Muscle of leg (tissue), 11 donors: Measurements from ENCODE around the gene RPP25L. TPM values are rescaled to one million over a fixed set of nuclear protein-coding genes. Genes with fewer than 3 reads are reported as not detected.

ENCODE experiments used
- DNase-seq: peaks from one replicate; pipeline ENCODE4 v3.0.0; 2013
- H3K27ac ChIP-seq: one replicate; pipeline ENCODE4 v1.5.1; 2013; ENCODE audit warnings: mild to moderate bottlenecking, low read length, control low read depth
- H3K27me3 ChIP-seq: one replicate; pipeline ENCODE4 v1.6.1; 2013; ENCODE audit warnings: low read length; ENCODE audit not compliant: control insufficient read depth, insufficient read depth
- H3K36me3 ChIP-seq: one replicate; pipeline ENCODE4 v1.6.1; 2013; ENCODE audit warnings: low read length; ENCODE audit not compliant: control insufficient read depth, insufficient read depth
- H3K4me1 ChIP-seq: one replicate; pipeline ENCODE4 v1.6.1; 2013; ENCODE audit warnings: low read length; ENCODE audit not compliant: control insufficient read depth, insufficient read depth
- H3K4me3 ChIP-seq: one replicate; pipeline ENCODE4 v1.5.1; 2013; ENCODE audit warnings: low read length, control low read depth
- H3K9me3 ChIP-seq: replicated peaks from 2 replicates; pipeline ENCODE4 v1.6.1; 2013; ENCODE audit warnings: low read depth, low read length; ENCODE audit not compliant: control insufficient read depth
- WGBS: methylation state at CpG from one replicate; pipeline ENCODE4 v1.1.5; 2013; ENCODE audit warnings: missing lambda C conversion rate; ENCODE audit not compliant: insufficient coverage; 5-methylcytosine and 5-hydroxymethylcytosine counted together
- polyA plus RNA-seq, 8 donors: library from polyadenylated mRNA; unstranded; fragments of 120-200 nt; gene quantifications; one replicate each; pipeline versions ENCODE4 v1.2.1 to v1.2.3, GENCODE V29; 2013; ENCODE audit warnings: inconsistent platforms in 1 of 8, low replicate concordance in 1 of 8; ENCODE audit not compliant: insufficient read length in 8 of 8, insufficient read depth in 1 of 8
- total RNA-seq: library from RNA; stranded (reverse); fragments of 120-200 nt; gene quantifications from one replicate; pipeline ENCODE4 v1.2.4, GENCODE V29; 2013

Gene RPP25L
- total and polyA plus RNA-seq, 9 donors: 20.4 to 26.1 (median 22.1) TPM

DNA sequence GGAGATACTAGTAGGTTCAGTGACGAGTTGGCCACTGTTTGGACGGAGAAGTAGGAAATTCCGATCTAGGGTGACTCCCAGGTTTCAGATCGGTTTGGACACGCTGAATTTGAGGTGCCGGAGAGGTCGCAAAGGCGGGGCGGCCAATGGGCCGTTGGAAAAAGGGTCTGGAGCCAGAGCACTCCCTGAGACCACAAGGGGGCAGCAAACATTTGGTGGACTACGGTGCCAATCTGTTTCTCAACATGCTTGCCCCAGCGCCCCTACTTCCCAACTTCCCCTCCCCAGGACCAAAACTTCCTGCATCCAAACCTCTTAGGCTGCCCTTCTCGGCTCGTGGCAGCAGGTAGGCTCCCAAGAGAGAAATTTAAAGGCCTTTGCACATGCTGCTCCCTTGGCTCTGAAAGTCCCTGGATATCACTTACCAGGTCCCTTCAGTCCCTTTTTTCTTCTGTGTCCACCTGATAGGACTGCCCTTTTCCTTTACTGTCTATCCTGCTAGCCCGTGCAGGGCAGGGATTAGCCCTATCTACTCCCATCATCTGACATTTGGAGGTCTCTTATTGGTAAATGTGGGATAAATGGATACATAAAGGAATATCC, 992 bp upstream of the RPP25L start:
- H3K27me3 ChIP-seq: no peaks in the 10 kb centered on the region
- DNase-seq: peak; percentile 89
- 1% methylated on average over 13 of the region's 15 CpGs for WGBS
- H3K27ac ChIP-seq: peak overlapping the region; percentile 84
- H3K9me3 ChIP-seq: no peaks in the 10 kb centered on the region
- H3K4me1 ChIP-seq: peaks cover 23% of the 10 kb centered on the region
- H3K4me3 ChIP-seq: peak overlapping the region; percentile 79
- peaks cover 37% of the 10 kb centered on the region for H3K36me3 ChIP-seq

DNA sequence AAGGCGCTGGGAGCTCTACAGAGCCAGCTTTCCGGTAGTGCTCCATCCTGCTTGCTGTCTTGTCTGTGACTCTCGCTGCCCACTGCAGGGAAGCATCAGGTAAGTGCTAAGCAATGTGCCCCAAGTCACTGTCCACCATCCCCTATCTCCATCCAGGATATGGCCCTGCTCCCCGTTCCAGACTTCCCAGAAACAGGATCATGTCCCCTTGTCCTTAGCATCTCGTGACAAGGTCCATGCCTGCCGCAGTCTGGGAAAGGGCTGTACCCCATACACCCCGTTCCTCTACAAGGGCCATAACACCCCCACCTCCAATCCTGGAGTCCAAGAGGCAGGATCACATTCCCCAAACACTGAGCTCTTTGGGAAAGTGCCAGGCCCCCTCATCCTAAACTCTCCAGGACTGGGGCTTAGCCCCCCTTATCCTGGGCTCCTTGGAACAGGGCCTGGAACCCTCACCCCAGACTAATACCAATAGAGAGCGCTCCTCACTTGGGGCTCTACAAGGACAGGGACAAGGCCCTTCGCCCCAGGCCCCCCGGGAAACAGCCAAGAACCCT, 566 bp downstream of the RPP25L start:
- H3K27ac ChIP-seq: peak overlapping the region; percentile 80
- no peaks in the 10 kb centered on the region for H3K27me3 ChIP-seq
- WGBS: 37% methylated on average over 10 of the region's 10 CpGs
- H3K36me3 ChIP-seq: peaks cover 21% of the 10 kb centered on the region
- no peaks in the 10 kb centered on the region for H3K9me3 ChIP-seq
- H3K4me1 ChIP-seq: peaks cover 23% of the 10 kb centered on the region
- peak overlapping the region; percentile 79 for H3K4me3 ChIP-seq
- DNase-seq: peak; percentile 50

DNA sequence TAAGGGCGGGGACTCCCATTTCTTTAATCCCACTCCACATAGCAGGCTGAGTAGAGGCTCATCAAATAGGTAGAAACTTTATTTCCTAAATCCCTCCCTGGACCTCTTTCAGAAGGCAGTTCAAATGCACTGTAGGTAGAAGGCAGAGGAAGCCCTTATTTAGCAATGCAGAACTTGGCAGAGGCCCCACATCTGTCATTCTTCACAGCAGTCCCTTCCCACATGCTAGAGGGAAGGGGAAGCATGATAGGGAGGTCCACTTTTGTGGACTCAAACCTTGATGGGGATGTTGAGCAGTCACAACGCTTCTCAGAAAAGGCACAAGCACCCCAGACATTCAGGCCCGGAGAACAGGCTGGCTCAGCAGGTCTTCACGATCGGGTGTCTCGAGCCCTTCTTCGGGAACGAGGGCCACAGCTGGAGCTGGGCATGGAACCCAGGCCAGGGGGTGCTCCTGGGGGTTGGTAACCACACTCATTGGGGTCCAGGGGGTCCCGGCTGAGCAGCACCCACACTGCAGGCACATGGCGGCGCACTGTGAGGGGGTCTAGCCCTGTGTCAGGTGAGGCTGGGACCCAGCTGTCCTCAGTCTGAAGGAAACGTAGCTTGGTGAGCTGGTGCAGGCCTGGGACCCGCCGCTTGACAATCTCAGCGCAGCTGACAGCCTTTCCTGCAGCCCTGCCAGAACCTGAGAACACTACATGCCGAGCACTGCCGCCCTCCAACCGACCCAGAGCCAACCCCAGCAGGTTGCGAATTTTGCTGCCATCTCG, 1.3 kb downstream of the RPP25L start:
- WGBS: 90% methylated on average over 19 of the region's 20 CpGs
- H3K27me3 ChIP-seq: peaks cover 1% of the 10 kb centered on the region
- no peak for DNase-seq
- peaks cover 15% of the 10 kb centered on the region for H3K36me3 ChIP-seq
- H3K4me3 ChIP-seq: no peak overlapping the region
- H3K9me3 ChIP-seq: no peaks in the 10 kb centered on the region
- no peak overlapping the region for H3K27ac ChIP-seq
- peaks cover 23% of the 10 kb centered on the region for H3K4me1 ChIP-seq

DNA sequence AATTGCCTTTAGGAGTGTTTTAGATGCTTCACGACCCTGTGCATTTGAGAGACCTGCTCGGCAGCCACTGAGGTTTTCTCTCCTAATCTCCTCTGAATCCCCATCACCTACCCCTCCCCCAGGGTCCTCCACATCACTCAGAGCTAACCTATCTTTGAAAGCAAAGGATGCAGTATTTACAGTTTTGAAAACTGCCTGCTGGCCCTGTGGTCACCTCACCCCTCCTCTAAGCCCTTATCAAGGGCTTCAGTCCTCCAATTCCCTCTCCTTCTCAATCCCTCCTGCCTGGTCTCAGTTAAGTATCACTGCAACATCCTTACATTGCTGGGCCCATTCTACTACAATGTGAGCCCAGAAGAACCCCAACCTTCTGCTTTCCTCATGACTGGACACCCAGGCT, 4.6 kb downstream of the RPP25L start:
- Histone ChIP-seq H3K4me3 (no peak overlapping the region), H3K27ac (no peak overlapping the region), H3K9me3 (no peaks in the 10 kb centered on the region), H3K4me1 (peaks cover 20% of the 10 kb centered on the region), H3K36me3 (no peaks in the 10 kb centered on the region), H3K27me3 (peaks cover 3% of the 10 kb centered on the region)
- 37% methylated on average over 2 of the region's 2 CpGs for WGBS
- DNase-seq: no peak

DNA sequence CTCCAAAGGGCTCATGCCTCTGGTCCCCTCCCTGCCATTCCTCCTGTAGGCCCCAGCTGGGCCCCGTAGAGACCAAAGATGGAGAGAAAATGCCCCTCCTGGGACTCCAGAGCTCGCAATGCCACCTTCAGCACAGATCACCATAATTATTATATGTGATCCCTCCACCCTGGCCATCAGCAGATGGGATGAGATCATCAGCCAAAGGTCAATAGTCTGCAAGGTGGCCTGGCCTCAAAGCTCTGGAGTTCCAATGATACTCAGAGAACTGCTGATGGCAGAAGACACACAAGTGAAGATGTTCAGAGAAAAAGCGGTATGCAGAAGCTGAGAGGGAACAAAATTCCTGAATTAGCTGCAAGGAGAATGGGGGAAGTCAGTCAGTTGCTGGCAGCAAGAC, 5.0 kb downstream of the RPP25L start:
- no peak overlapping the region for H3K4me3 ChIP-seq
- H3K36me3 ChIP-seq: no peaks in the 10 kb centered on the region
- H3K9me3 ChIP-seq: no peaks in the 10 kb centered on the region
- DNase-seq: no peak
- WGBS: 72% methylated on average over 2 of the region's 3 CpGs
- no peak overlapping the region for H3K27ac ChIP-seq
- H3K27me3 ChIP-seq: peaks cover 3% of the 10 kb centered on the region
- H3K4me1 ChIP-seq: peaks cover 17% of the 10 kb centered on the region

DNA sequence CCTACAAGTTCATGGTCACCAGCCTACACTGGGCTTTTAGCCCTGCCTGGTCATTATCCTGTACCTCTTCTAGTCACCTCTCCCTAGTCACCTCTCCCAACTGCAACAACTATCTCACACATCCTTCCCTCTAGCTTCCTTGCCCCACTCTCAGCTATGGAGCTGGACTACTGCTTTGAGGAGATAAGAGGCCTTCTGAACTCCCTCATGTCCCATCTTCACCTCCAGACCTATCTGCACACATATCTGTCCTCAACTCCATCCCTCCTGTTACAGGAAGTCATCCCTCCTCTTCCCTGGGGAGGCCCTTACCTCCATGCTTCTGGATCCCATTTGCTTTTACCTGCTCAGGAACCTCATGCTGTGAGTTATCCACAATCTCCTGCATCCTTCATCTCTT, 5.7 kb downstream of the RPP25L start:
- no peak overlapping the region for H3K27ac ChIP-seq
- peaks cover 3% of the 10 kb centered on the region for H3K27me3 ChIP-seq
- no peaks in the 10 kb centered on the region for H3K36me3 ChIP-seq
- H3K4me1 ChIP-seq: peaks cover 12% of the 10 kb centered on the region
- no peak for DNase-seq
- H3K4me3 ChIP-seq: no peak overlapping the region
- no peaks in the 10 kb centered on the region for H3K9me3 ChIP-seq

DNA sequence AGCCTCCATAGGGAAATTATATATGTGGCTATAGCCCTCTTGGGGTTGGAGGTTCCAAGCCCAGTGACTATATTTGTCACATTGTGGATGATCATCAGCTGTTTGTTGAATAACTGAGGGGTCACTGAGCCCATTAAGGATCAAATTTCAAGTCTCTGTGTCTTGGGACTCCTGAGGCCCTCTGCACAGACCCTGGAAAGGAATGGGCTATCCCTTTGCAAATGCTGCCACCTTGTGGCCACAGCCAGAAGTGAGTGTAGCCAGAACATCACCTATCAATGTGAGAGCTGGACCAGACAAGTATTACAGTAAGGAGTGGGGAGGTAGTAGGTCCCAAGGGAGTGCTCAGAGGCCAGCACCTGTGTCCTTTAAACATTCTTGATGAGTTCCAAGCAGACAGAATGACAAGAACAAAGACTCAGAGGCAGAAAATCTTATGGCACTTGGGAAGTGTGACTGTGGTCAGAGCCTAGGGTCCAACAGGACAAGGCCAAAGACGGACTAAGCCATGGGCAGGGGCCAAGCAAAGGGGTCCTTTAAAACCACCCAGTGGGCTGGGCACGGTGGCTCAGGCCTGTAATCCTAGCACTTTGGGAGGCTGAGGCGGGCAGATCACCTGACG, 8.2 kb downstream of the RPP25L start:
- DNase-seq: peak; percentile 89
- WGBS: 55% methylated on average over 1 of the region's 4 CpGs

DNA sequence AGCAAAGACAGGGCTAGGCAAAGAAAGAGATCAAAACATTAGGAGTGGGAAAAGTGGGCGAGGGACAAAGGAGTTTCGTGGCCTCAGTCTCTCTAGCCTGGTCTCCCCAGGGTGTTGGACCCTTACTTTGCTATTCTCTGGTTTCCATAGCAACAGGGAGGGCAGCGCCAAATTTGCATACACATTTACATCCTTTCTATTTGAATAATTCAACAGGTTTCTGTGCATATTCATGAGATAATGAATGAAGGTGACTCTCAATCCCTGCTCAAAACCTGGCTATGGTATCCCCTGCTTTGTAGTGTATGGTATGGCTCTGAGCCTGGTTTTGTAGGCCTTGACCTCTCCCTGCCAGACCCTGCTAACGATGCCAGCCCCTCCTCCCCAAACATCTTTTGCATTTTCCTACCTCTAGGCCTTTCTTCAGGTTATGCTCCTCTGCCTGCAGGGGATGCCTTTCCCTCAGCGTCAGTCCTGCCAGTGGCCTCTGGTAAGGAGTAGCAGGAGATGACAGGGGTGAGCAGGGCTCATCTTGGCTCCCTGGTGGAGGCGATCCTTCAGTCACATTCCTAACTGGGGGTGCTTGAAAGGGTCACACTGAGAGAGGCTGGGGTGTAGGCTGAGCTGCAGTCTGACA, 9.8 kb downstream of the RPP25L start:
- WGBS: 90% methylated on average over 2 of the region's 6 CpGs
- Histone ChIP-seq H3K36me3 (no peaks in the 10 kb centered on the region), H3K27me3 (peaks cover 8% of the 10 kb centered on the region), H3K9me3 (no peaks in the 10 kb centered on the region), H3K27ac (no peak overlapping the region), H3K4me1 (peaks cover 4% of the 10 kb centered on the region), H3K4me3 (no peak overlapping the region)
- DNase-seq: no peak

More for the DNA sequence above, 8.2 kb downstream of the RPP25L start:
- Histone ChIP-seq H3K4me3 (no peak overlapping the region), H3K4me1 (peaks cover 4% of the 10 kb centered on the region), H3K27me3 (peaks cover 8% of the 10 kb centered on the region), H3K36me3 (no peaks in the 10 kb centered on the region), H3K9me3 (no peaks in the 10 kb centered on the region), H3K27ac (no peak overlapping the region)

DNA sequence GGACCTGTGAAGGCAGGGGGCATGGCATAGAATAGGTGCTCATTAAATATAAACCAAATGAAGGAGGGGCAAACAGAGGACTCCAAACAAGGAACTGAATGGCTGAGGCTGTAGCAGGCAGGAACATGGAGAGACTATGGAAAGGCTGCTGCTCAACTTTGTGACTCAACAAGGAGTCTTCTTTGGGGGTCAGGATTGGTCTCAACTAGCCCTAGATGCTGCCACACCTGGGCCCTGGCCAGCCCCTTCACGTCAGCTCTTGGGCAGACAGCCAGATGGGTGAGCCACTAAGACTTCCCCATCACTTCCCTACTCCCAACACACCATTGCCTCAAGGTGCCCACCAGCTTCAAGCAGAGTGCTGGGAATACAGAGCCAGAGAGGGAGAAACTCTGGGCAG, 11.0 kb downstream of the RPP25L start:
- DNase-seq: no peak
- no peaks in the 10 kb centered on the region for H3K36me3 ChIP-seq
- WGBS: 50% methylated on average over 1 of the region's 1 CpG
- no peak overlapping the region for H3K4me3 ChIP-seq
- no peaks in the 10 kb centered on the region for H3K9me3 ChIP-seq
- H3K27me3 ChIP-seq: peaks cover 8% of the 10 kb centered on the region
- H3K27ac ChIP-seq: no peak overlapping the region
- peaks cover 4% of the 10 kb centered on the region for H3K4me1 ChIP-seq

DNA sequence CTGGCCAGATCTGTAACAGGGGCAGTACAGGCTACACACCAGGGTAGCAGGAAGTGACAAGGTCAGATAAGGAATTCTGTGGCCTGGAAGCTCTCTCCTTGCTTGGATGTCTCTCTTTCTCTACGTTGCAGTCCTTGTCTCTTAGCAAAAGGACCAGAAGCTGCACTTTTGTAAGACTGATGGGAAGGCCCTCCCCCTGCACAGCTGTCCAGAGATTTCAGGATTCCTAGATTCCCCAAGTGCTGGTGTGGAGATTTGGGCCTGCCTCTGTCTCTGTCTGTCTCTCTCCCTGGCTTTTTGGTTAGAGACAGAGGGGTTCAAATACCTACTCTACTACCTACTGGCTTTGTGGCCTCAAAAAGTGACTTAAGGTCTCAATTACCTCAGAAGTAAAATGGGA, 12.4 kb downstream of the RPP25L start:
- no peak overlapping the region for H3K27ac ChIP-seq
- H3K36me3 ChIP-seq: no peaks in the 10 kb centered on the region
- WGBS: no CpG with 5 or more reads among the region's 1 CpG
- H3K4me3 ChIP-seq: no peak overlapping the region
- H3K9me3 ChIP-seq: no peaks in the 10 kb centered on the region
- DNase-seq: no peak
- H3K4me1 ChIP-seq: peaks cover 4% of the 10 kb centered on the region
- H3K27me3 ChIP-seq: peaks cover 5% of the 10 kb centered on the region
